PFSK-1 (cell line): Measurements from ENCODE around the gene DIAPH3.

ENCODE experiments used
- FOXP2 ChIP-seq: optimal IDR thresholded peaks from 2 replicates; pipeline ENCODE3; 2011; ENCODE audit warnings: borderline replicate concordance, control low read depth, inconsistent platforms; ENCODE audit not compliant: insufficient read depth; ENCODE audit errors: extremely low read length, extremely low read depth
- POLR2AphosphoS5 ChIP-seq: IDR thresholded peaks from 2 replicates; pipeline ENCODE4 v1.6.1; 2012; ENCODE audit warnings: low read depth, mild to moderate bottlenecking, control low read depth, low read length, moderate library complexity
- REST ChIP-seq, 2 experiments: IDR thresholded peaks; 2 replicates each; pipeline versions ENCODE4 v1.6.1 to v1.8.0; 2011 to 2012; ENCODE audit warnings: low read depth in 2 of 2, low read length in 2 of 2, control low read depth in 1 of 2, inconsistent platforms in 1 of 2, mild to moderate bottlenecking in 1 of 2, moderate library complexity in 1 of 2; ENCODE audit not compliant: insufficient read depth in 1 of 2
- SIN3A ChIP-seq: IDR thresholded peaks from 2 replicates; pipeline ENCODE4 v1.6.1; 2012; ENCODE audit warnings: mild to moderate bottlenecking, low read length, moderate library complexity, borderline replicate concordance; ENCODE audit not compliant: insufficient read depth
- TAF1 ChIP-seq: IDR thresholded peaks from 2 replicates; pipeline ENCODE4 v1.6.1; 2012; ENCODE audit warnings: low read length, control low read depth, borderline replicate concordance; ENCODE audit not compliant: insufficient read depth

The DIAPH3 gene

GRCh38 chr13:59793107-59793506 is 370.6 kb downstream of the DIAPH3 start:
- TF ChIP-seq POLR2AphosphoS5, result no peak
- no peak for TF ChIP-seq SIN3A
- no peak for TF ChIP-seq TAF1
- TF ChIP-seq FOXP2, result no peak
- no peak for TF ChIP-seq REST (IDR thresholded peaks at IDR 0.05; ENCODE audit: insufficient read depth in 1 of 2, low read depth in 2 of 2, low read length in 2 of 2)

- TF ChIP-seq POLR2AphosphoS5 (no peak), TAF1 (no peak), FOXP2 (no peak), SIN3A (no peak)
Measured at GRCh38 chr13:59790626-59791025, 373.1 kb downstream of the DIAPH3 start.

GRCh38 chr13:59789558-59789957 is 374.2 kb downstream of the DIAPH3 start:
- TF ChIP-seq POLR2AphosphoS5 (no peak), TAF1 (no peak), REST (IDR thresholded peaks at IDR 0.05; ENCODE audit: insufficient read depth in 1 of 2, low read depth in 2 of 2, low read length in 2 of 2) (no peak), FOXP2 (no peak)

GRCh38 chr13:59787679-59788078 is 376.0 kb downstream of the DIAPH3 start:
- TF ChIP-seq SIN3A (no peak), TAF1 (no peak), REST (IDR thresholded peaks at IDR 0.05; ENCODE audit: insufficient read depth in 1 of 2, low read depth in 2 of 2, low read length in 2 of 2) (no peak), FOXP2 (no peak)

- TF ChIP-seq FOXP2 (no peak), SIN3A (no peak), REST (IDR thresholded peaks at IDR 0.05; ENCODE audit: insufficient read depth in 1 of 2, low read depth in 2 of 2, low read length in 2 of 2) (no peak), TAF1 (no peak), POLR2AphosphoS5 (no peak)
Measured at GRCh38 chr13:59782696-59783095, 381.0 kb downstream of the DIAPH3 start.
